ENCODE data around the gene PNMA8B.

- TF ChIP-seq, protein P1, sequence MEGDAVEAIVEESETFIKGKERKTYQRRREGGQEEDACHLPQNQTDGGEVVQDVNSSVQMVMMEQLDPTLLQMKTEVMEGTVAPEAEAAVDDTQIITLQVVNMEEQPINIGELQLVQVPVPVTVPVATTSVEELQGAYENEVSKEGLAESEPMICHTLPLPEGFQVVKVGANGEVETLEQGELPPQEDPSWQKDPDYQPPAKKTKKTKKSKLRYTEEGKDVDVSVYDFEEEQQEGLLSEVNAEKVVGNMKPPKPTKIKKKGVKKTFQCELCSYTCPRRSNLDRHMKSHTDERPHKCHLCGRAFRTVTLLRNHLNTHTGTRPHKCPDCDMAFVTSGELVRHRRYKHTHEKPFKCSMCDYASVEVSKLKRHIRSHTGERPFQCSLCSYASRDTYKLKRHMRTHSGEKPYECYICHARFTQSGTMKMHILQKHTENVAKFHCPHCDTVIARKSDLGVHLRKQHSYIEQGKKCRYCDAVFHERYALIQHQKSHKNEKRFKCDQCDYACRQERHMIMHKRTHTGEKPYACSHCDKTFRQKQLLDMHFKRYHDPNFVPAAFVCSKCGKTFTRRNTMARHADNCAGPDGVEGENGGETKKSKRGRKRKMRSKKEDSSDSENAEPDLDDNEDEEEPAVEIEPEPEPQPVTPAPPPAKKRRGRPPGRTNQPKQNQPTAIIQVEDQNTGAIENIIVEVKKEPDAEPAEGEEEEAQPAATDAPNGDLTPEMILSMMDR (conservative IDR thresholded peaks at IDR 0.05; ENCODE audit: low read depth, low read length), result no peak
- no peak for TF ChIP-seq EZH2 (IDR thresholded peaks at IDR 0.05; ENCODE audit: borderline replicate concordance, low read depth, low read length, poor library complexity, severe bottlenecking)
Measured at GRCh38 chr19:46508206-46508605, 12.5 kb upstream of the PNMA8B start.
